ENCODE data around the gene SNTG2.

Gene SNTG2

GRCh38 chr2:1262609-1263008, 312.0 kb downstream of the SNTG2 start:
- Mint-ChIP-seq H3K4me3 (no peak overlapping the region), H3K27me3 (peaks cover 0 to 13% of the 10 kb centered on the region in 2 donors), H3K9me3 (no peaks in the 10 kb centered on the region), H3K36me3 (ENCODE audit: insufficient read depth) (no peaks in the 10 kb centered on the region), H3K4me1 (ENCODE audit: low read depth in 2 of 2) (no peaks in the 10 kb centered on the region), H3K27ac (no peak overlapping the region)
- DNase-seq (no peak), ATAC-seq (replicated peaks) (no peak)

- no peaks in the 10 kb centered on the region for H3K9me3 Mint-ChIP-seq
- no peak overlapping the region for H3K27ac Mint-ChIP-seq
- no peaks in the 10 kb centered on the region for H3K4me1 Mint-ChIP-seq (ENCODE audit: low read depth in 2 of 2)
- DNase-seq (no peak), ATAC-seq (replicated peaks) (no peak)
- no peak overlapping the region for H3K4me3 Mint-ChIP-seq
- H3K36me3 Mint-ChIP-seq (ENCODE audit: insufficient read depth), result no peaks in the 10 kb centered on the region
- peaks cover 7 to 17% of the 10 kb centered on the region in 2 donors for H3K27me3 Mint-ChIP-seq
Measured at GRCh38 chr2:1265454-1265853, 314.8 kb downstream of the SNTG2 start.

- DNase-seq (no peak), ATAC-seq (replicated peaks) (no peak)
- Mint-ChIP-seq H3K27me3 (peaks cover 7 to 23% of the 10 kb centered on the region in 2 donors), H3K36me3 (ENCODE audit: insufficient read depth) (no peaks in the 10 kb centered on the region), H3K9me3 (no peaks in the 10 kb centered on the region), H3K4me1 (ENCODE audit: low read depth in 2 of 2) (no peaks in the 10 kb centered on the region), H3K27ac (no peak overlapping the region), H3K4me3 (no peak overlapping the region)
Measured at GRCh38 chr2:1266351-1266750, 315.7 kb downstream of the SNTG2 start.

GRCh38 chr2:1268034-1268433, 317.4 kb downstream of the SNTG2 start:
- DNase-seq, result no peak
- Mint-ChIP-seq H3K9me3 (no peaks in the 10 kb centered on the region), H3K27ac (no peak overlapping the region), H3K36me3 (ENCODE audit: insufficient read depth) (no peaks in the 10 kb centered on the region), H3K4me1 (ENCODE audit: low read depth in 2 of 2) (no peaks in the 10 kb centered on the region), H3K27me3 (peaks cover 7 to 16% of the 10 kb centered on the region in 2 donors), H3K4me3 (no peak overlapping the region)
- no peak for ATAC-seq (replicated peaks)

GRCh38 chr2:1269812-1270211, 319.2 kb downstream of the SNTG2 start:
- Mint-ChIP-seq H3K27ac (no peak overlapping the region), H3K9me3 (peaks cover 0 to 6% of the 10 kb centered on the region in 2 donors), H3K4me1 (ENCODE audit: low read depth in 2 of 2) (no peaks in the 10 kb centered on the region), H3K36me3 (ENCODE audit: insufficient read depth) (no peaks in the 10 kb centered on the region), H3K27me3 (peaks cover 7 to 16% of the 10 kb centered on the region in 2 donors), H3K4me3 (no peak overlapping the region)
- no peak for ATAC-seq (replicated peaks)
- no peak for DNase-seq

GRCh38 chr2:1272835-1273234, 322.2 kb downstream of the SNTG2 start:
- DNase-seq (no peak), ATAC-seq (replicated peaks) (no peak)
- no peak overlapping the region for H3K27ac Mint-ChIP-seq
- H3K4me1 Mint-ChIP-seq (ENCODE audit: low read depth in 2 of 2), result no peaks in the 10 kb centered on the region
- peaks cover 7 to 8% of the 10 kb centered on the region in 2 donors for H3K27me3 Mint-ChIP-seq
- no peaks in the 10 kb centered on the region for H3K36me3 Mint-ChIP-seq (ENCODE audit: insufficient read depth)
- no peak overlapping the region for H3K4me3 Mint-ChIP-seq
- peaks cover 0 to 6% of the 10 kb centered on the region in 2 donors for H3K9me3 Mint-ChIP-seq

GRCh38 chr2:1277634-1278033, 327.0 kb downstream of the SNTG2 start:
- no peaks in the 10 kb centered on the region for H3K27me3 Mint-ChIP-seq
- H3K4me3 Mint-ChIP-seq, result no peak overlapping the region
- no peak for ATAC-seq (replicated peaks)

GRCh38 chr2:1278125-1278524, 327.5 kb downstream of the SNTG2 start:
- no peak overlapping the region for H3K27ac Mint-ChIP-seq
- no peak overlapping the region for H3K4me3 Mint-ChIP-seq
- no peak for DNase-seq
- H3K36me3 Mint-ChIP-seq (ENCODE audit: insufficient read depth), result no peaks in the 10 kb centered on the region
- no peaks in the 10 kb centered on the region for H3K27me3 Mint-ChIP-seq
- H3K4me1 Mint-ChIP-seq (ENCODE audit: low read depth in 2 of 2), result no peaks in the 10 kb centered on the region
- H3K9me3 Mint-ChIP-seq, result peaks cover 4 to 15% of the 10 kb centered on the region in 2 donors
- no peak for ATAC-seq (replicated peaks)

More at GRCh38 chr2:1277634-1278033, 327.0 kb downstream of the SNTG2 start:
- Mint-ChIP-seq H3K27ac (no peak overlapping the region), H3K4me1 (ENCODE audit: low read depth in 2 of 2) (no peaks in the 10 kb centered on the region), H3K36me3 (ENCODE audit: insufficient read depth) (no peaks in the 10 kb centered on the region), H3K9me3 (peaks cover 4 to 15% of the 10 kb centered on the region in 2 donors)
- no peak for DNase-seq

GRCh38 chr2:1278861-1279260, 328.2 kb downstream of the SNTG2 start:
- Mint-ChIP-seq H3K27me3 (no peaks in the 10 kb centered on the region), H3K27ac (no peak overlapping the region), H3K4me1 (ENCODE audit: low read depth in 2 of 2) (no peaks in the 10 kb centered on the region), H3K9me3 (peaks cover 4 to 15% of the 10 kb centered on the region in 2 donors), H3K4me3 (no peak overlapping the region), H3K36me3 (ENCODE audit: insufficient read depth) (no peaks in the 10 kb centered on the region)
- ATAC-seq (replicated peaks), result no peak
- DNase-seq, result no peak

GRCh38 chr2:1282552-1282951, 331.9 kb downstream of the SNTG2 start:
- Mint-ChIP-seq H3K36me3 (ENCODE audit: insufficient read depth) (no peaks in the 10 kb centered on the region), H3K27me3 (no peaks in the 10 kb centered on the region), H3K4me1 (ENCODE audit: low read depth in 2 of 2) (no peaks in the 10 kb centered on the region), H3K4me3 (no peak overlapping the region), H3K27ac (no peak overlapping the region), H3K9me3 (peaks cover 4 to 9% of the 10 kb centered on the region in 2 donors)
- no peak for DNase-seq
- no peak for ATAC-seq (replicated peaks)

GRCh38 chr2:1283020-1283801, 332.6 kb downstream of the SNTG2 start:
- H3K27me3 Mint-ChIP-seq, result no peaks in the 10 kb centered on the region
- no peak overlapping the region for H3K27ac Mint-ChIP-seq
- H3K36me3 Mint-ChIP-seq (ENCODE audit: insufficient read depth), result no peaks in the 10 kb centered on the region
- DNase-seq (no peak), ATAC-seq (replicated peaks) (no peak)
- no peak overlapping the region for H3K4me3 Mint-ChIP-seq
- H3K9me3 Mint-ChIP-seq, result peaks cover 4 to 9% of the 10 kb centered on the region in 2 donors
- no peaks in the 10 kb centered on the region for H3K4me1 Mint-ChIP-seq (ENCODE audit: low read depth in 2 of 2)

GRCh38 chr2:1283871-1284270, 333.2 kb downstream of the SNTG2 start:
- Mint-ChIP-seq H3K4me1 (ENCODE audit: low read depth in 2 of 2) (no peaks in the 10 kb centered on the region), H3K9me3 (peaks cover 6 to 12% of the 10 kb centered on the region in 2 donors), H3K4me3 (no peak overlapping the region), H3K36me3 (ENCODE audit: insufficient read depth) (no peaks in the 10 kb centered on the region), H3K27me3 (no peaks in the 10 kb centered on the region), H3K27ac (no peak overlapping the region)
- ATAC-seq (replicated peaks) (no peak), DNase-seq (no peak)

GRCh38 chr2:1286929-1287328, 336.3 kb downstream of the SNTG2 start:
- H3K27ac Mint-ChIP-seq, result no peak overlapping the region
- DNase-seq (no peak), ATAC-seq (replicated peaks) (no peak)
- H3K4me3 Mint-ChIP-seq, result no peak overlapping the region
- peaks cover 5 to 10% of the 10 kb centered on the region in 2 donors for H3K9me3 Mint-ChIP-seq
- H3K4me1 Mint-ChIP-seq (ENCODE audit: low read depth in 2 of 2), result no peaks in the 10 kb centered on the region
- no peaks in the 10 kb centered on the region for H3K36me3 Mint-ChIP-seq (ENCODE audit: insufficient read depth)
- no peaks in the 10 kb centered on the region for H3K27me3 Mint-ChIP-seq

- Mint-ChIP-seq H3K9me3 (peaks cover 5 to 10% of the 10 kb centered on the region in 2 donors), H3K4me1 (ENCODE audit: low read depth in 2 of 2) (no peaks in the 10 kb centered on the region), H3K36me3 (ENCODE audit: insufficient read depth) (no peaks in the 10 kb centered on the region), H3K27me3 (no peaks in the 10 kb centered on the region), H3K4me3 (no peak overlapping the region), H3K27ac (no peak overlapping the region)
- DNase-seq (no peak), ATAC-seq (replicated peaks) (no peak)
Measured at GRCh38 chr2:1287427-1287826, 336.8 kb downstream of the SNTG2 start.
